ENCODE measurements around the gene TDRD7. TPM values are rescaled to one million over a fixed set of nuclear protein-coding genes. Genes with fewer than 3 reads are reported as not detected.

The TDRD7 gene
- total RNA-seq, 1 donor from 2014 or later, result 20.4 TPM

- H3K9me3 Mint-ChIP-seq (ENCODE audit: unreplicated experiment), result peaks cover 5% of the 10 kb centered on the region
- TF ChIP-seq, protein P1, sequence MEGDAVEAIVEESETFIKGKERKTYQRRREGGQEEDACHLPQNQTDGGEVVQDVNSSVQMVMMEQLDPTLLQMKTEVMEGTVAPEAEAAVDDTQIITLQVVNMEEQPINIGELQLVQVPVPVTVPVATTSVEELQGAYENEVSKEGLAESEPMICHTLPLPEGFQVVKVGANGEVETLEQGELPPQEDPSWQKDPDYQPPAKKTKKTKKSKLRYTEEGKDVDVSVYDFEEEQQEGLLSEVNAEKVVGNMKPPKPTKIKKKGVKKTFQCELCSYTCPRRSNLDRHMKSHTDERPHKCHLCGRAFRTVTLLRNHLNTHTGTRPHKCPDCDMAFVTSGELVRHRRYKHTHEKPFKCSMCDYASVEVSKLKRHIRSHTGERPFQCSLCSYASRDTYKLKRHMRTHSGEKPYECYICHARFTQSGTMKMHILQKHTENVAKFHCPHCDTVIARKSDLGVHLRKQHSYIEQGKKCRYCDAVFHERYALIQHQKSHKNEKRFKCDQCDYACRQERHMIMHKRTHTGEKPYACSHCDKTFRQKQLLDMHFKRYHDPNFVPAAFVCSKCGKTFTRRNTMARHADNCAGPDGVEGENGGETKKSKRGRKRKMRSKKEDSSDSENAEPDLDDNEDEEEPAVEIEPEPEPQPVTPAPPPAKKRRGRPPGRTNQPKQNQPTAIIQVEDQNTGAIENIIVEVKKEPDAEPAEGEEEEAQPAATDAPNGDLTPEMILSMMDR (IDR thresholded peaks at IDR 0.05; ENCODE audit: insufficient read depth, low read depth, low read length), result no peak
- TF ChIP-seq EZH2 (IDR thresholded peaks at IDR 0.05; ENCODE audit: insufficient read depth, low read length), result no peak
- Histone ChIP-seq H3K4me3 (ENCODE audit: insufficient read depth, low read depth, low read length) (no peak overlapping the region), H4K20me1 (ENCODE audit: insufficient read depth, low read length) (no peaks in the 10 kb centered on the region), H3K36me3 (ENCODE audit: insufficient read depth, low read length) (no peaks in the 10 kb centered on the region), H3K9ac (ENCODE audit: low read length) (no peak overlapping the region), H3K27me3 (ENCODE audit: insufficient read depth, low read length) (no peaks in the 10 kb centered on the region), H2AFZ (ENCODE audit: low read depth, low read length) (no peak overlapping the region), H3K4me1 (ENCODE audit: insufficient read depth, low read length) (no peaks in the 10 kb centered on the region), H3K4me2 (ENCODE audit: low read length) (no peak overlapping the region), H3K27ac (ENCODE audit: low read depth, low read length) (no peak overlapping the region), H3K9me3 (ENCODE audit: insufficient read depth, low read depth, low read length) (no peaks in the 10 kb centered on the region), H3K79me2 (ENCODE audit: insufficient read depth, low read length) (no peaks in the 10 kb centered on the region)
- no peak overlapping the region for H3K27ac Mint-ChIP-seq (ENCODE audit: unreplicated experiment)
- peaks cover 19% of the 10 kb centered on the region for H3K36me3 Mint-ChIP-seq (ENCODE audit: low read depth, unreplicated experiment)
- DNase-seq (ENCODE audit: low read depth) (no peak), FAIRE-seq (no peak)
- H3K27me3 Mint-ChIP-seq (ENCODE audit: low read depth, unreplicated experiment), result peaks cover 4% of the 10 kb centered on the region
- H3K4me3 Mint-ChIP-seq (ENCODE audit: unreplicated experiment), result no peak overlapping the region
- no peaks in the 10 kb centered on the region for H3K4me1 Mint-ChIP-seq (ENCODE audit: low read depth, unreplicated experiment)
Measured at GRCh38 chr9:97374811-97375210, 37.1 kb upstream of the TDRD7 start.

DNA sequence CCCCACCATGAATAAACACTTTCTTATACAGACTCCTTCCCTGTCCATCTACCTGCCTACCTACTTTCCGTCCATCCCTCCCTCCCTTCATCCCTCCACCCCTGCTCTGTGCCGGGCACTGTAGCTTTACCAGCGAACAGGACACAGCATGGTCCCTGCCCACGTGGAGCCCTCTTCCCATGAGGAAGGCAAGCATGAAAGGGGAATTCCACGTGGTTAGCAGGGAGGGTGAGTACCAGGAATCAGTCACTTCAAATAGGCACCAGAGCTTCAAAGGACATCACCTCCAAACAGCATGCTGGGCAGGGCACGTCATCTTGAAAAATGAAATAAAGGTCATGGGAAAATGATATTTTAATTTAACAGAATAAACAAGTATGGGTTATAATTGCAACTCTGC is 35.0 kb upstream of the TDRD7 start:
- Histone ChIP-seq H3K4me3 (ENCODE audit: insufficient read depth, low read depth, low read length) (no peak overlapping the region), H4K20me1 (ENCODE audit: insufficient read depth, low read length) (no peaks in the 10 kb centered on the region), H3K79me2 (ENCODE audit: insufficient read depth, low read length) (no peaks in the 10 kb centered on the region), H3K4me2 (ENCODE audit: low read length) (no peak overlapping the region), H3K4me1 (ENCODE audit: insufficient read depth, low read length) (no peaks in the 10 kb centered on the region), H3K36me3 (ENCODE audit: insufficient read depth, low read length) (no peaks in the 10 kb centered on the region), H3K9ac (ENCODE audit: low read length) (no peak overlapping the region), H3K27me3 (ENCODE audit: insufficient read depth, low read length) (no peaks in the 10 kb centered on the region), H2AFZ (ENCODE audit: low read depth, low read length) (no peak overlapping the region), H3K27ac (ENCODE audit: low read depth, low read length) (no peak overlapping the region), H3K9me3 (ENCODE audit: insufficient read depth, low read depth, low read length) (no peaks in the 10 kb centered on the region)
- TF ChIP-seq, protein P1 (IDR thresholded peaks at IDR 0.05; ENCODE audit: insufficient read depth, low read depth, low read length), result no peak
- no peak for TF ChIP-seq EZH2 (IDR thresholded peaks at IDR 0.05; ENCODE audit: insufficient read depth, low read length)
- no peak for FAIRE-seq
- Mint-ChIP-seq H3K4me3 (ENCODE audit: unreplicated experiment) (no peak overlapping the region), H3K36me3 (ENCODE audit: low read depth, unreplicated experiment) (peaks cover 9% of the 10 kb centered on the region), H3K9me3 (ENCODE audit: unreplicated experiment) (no peaks in the 10 kb centered on the region), H3K27me3 (ENCODE audit: low read depth, unreplicated experiment) (peaks cover 4% of the 10 kb centered on the region), H3K4me1 (ENCODE audit: low read depth, unreplicated experiment) (no peaks in the 10 kb centered on the region), H3K27ac (ENCODE audit: unreplicated experiment) (no peak overlapping the region)
- DNase-seq (ENCODE audit: low read depth), result no peak

- Histone ChIP-seq H3K27me3 (ENCODE audit: insufficient read depth, low read length) (no peaks in the 10 kb centered on the region), H3K79me2 (ENCODE audit: insufficient read depth, low read length) (no peaks in the 10 kb centered on the region), H3K4me2 (ENCODE audit: low read length) (no peak overlapping the region), H3K9me3 (ENCODE audit: insufficient read depth, low read depth, low read length) (no peaks in the 10 kb centered on the region), H4K20me1 (ENCODE audit: insufficient read depth, low read length) (no peaks in the 10 kb centered on the region), H3K27ac (ENCODE audit: low read depth, low read length) (no peak overlapping the region), H2AFZ (ENCODE audit: low read depth, low read length) (no peak overlapping the region), H3K9ac (ENCODE audit: low read length) (no peak overlapping the region), H3K4me1 (ENCODE audit: insufficient read depth, low read length) (no peaks in the 10 kb centered on the region), H3K36me3 (ENCODE audit: insufficient read depth, low read length) (no peaks in the 10 kb centered on the region), H3K4me3 (ENCODE audit: insufficient read depth, low read depth, low read length) (no peak overlapping the region)
- peaks cover 12% of the 10 kb centered on the region for H3K4me1 Mint-ChIP-seq (ENCODE audit: low read depth, unreplicated experiment)
- no peak for TF ChIP-seq EZH2 (IDR thresholded peaks at IDR 0.05; ENCODE audit: insufficient read depth, low read length)
- TF ChIP-seq, protein P1 (IDR thresholded peaks at IDR 0.05; ENCODE audit: insufficient read depth, low read depth, low read length), result no peak
- DNase-seq (ENCODE audit: low read depth) (no peak), FAIRE-seq (no peak)
- H3K4me3 Mint-ChIP-seq (ENCODE audit: unreplicated experiment), result no peak overlapping the region
- H3K27ac Mint-ChIP-seq (ENCODE audit: unreplicated experiment), result no peak overlapping the region
- H3K36me3 Mint-ChIP-seq (ENCODE audit: low read depth, unreplicated experiment), result peaks cover 3% of the 10 kb centered on the region
- no peaks in the 10 kb centered on the region for H3K9me3 Mint-ChIP-seq (ENCODE audit: unreplicated experiment)
- H3K27me3 Mint-ChIP-seq (ENCODE audit: low read depth, unreplicated experiment), result peaks cover 7% of the 10 kb centered on the region
Measured at GRCh38 chr9:97382099-97382718, 29.7 kb upstream of the TDRD7 start.
